HG02610 (cell line): Measurements from ENCODE around the gene DUSP14.

Experiments used
- ATAC-seq: cut with Tn5 transposase; IDR thresholded peaks from one replicate; pipeline ENCODE4 v1.9.1; 2021; ENCODE audit warnings: mild to moderate bottlenecking, moderate library complexity; ENCODE audit not compliant: unreplicated experiment

DUSP14 gene

DNA sequence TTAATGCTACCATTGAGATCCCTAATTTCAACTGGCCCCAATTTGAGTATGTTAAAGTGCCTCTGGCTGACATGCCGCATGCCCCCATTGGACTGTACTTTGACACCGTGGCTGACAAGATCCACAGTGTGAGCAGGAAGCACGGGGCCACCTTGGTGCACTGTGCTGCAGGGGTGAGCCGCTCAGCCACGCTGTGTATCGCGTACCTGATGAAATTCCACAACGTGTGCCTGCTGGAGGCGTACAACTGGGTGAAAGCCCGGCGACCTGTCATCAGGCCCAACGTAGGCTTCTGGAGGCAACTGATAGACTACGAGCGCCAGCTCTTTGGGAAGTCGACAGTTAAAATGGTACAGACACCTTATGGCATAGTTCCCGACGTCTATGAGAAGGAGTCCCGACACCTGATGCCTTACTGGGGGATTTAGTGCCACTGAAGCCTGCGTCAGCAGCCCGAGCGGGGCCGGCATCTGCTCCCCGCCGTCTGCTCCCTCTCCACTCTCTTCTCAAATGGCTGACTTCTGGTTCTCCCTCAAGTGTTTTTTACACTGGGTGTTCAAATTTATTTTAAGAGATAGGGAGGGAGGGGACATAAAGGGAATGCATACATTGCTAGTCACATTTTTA, 22.9 kb downstream of the DUSP14 start:
- ATAC-seq, result no peak

DNA sequence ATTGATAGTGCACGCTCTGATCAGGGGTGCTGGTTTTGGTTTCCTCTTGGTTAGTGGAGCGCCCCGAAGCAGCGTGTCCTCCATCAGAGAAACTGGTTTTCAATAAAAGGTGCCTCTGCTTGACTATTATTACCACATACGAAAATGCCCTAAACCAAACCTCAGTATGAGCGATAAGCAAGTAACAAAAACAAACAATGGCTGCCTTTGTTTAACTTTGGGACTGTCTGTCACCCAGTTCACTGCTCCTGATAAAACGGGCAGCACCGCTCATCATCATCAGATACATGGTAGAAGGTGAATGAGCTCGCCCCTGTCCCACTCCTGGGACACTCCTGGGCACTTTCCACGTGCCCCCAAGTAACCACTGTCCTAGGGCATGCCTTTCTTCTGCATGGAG, 24.0 kb downstream of the DUSP14 start:
- no peak for ATAC-seq

DNA sequence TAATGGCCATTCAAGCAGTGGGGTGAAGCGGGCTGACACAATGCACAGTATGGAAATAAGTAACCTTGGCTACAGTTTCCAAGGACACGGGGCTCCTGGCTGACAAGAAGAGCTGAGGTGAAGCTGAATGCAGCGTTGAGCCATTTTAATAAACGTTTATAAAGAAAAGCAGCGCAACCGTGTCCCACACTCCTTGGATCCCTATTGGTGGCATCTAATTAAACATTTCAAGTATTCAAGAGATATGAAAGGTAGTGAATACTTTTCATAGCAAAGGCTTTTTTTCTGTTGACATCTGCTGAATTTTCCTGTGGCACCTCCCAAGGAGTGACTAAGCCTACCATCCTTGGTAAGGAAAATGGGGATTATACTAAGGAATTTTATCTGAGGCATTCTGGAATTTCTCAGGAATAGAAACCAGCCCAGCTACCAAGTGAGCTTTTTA, 26.5 kb downstream of the DUSP14 start:
- no peak for ATAC-seq

DNA sequence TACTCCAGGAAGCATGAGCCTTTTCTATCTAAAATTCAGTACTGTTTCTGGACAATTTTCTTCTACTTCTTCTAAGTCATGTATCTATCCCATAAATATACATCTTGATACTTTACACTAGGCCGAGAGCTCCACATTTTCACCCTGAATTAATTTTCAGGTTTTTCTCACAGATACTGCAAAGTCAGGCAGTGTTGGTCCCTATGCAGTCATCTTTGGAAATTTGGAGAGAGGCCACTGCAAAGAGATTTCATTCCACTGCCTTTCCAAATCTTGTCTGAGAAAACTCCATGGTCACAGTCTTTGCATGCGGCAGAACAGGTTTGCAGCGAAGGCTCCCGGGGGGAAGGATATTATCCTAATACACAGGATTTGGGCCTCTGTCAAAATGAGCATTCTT, 28.2 kb downstream of the DUSP14 start:
- ATAC-seq, result no peak

DNA sequence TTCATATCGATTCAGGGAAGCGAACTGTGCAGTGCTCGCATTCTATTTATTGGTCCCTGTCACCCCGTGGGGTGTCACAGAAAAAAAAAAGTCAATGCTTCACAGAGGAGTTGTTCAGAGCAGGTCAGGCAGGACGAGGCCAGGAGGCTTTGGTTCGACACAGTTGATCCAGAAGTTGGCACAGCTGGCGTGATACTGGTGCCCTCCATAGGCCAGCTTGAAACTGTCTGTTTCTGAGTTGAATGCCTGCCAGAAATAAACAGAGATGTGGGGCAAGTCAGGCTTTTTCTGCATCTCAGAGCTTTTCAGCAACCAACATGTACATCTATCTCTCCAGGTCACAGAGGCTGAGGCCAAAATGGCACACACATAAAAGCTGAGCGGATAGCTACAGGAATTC, 29.1 kb downstream of the DUSP14 start:
- no peak for ATAC-seq

DNA sequence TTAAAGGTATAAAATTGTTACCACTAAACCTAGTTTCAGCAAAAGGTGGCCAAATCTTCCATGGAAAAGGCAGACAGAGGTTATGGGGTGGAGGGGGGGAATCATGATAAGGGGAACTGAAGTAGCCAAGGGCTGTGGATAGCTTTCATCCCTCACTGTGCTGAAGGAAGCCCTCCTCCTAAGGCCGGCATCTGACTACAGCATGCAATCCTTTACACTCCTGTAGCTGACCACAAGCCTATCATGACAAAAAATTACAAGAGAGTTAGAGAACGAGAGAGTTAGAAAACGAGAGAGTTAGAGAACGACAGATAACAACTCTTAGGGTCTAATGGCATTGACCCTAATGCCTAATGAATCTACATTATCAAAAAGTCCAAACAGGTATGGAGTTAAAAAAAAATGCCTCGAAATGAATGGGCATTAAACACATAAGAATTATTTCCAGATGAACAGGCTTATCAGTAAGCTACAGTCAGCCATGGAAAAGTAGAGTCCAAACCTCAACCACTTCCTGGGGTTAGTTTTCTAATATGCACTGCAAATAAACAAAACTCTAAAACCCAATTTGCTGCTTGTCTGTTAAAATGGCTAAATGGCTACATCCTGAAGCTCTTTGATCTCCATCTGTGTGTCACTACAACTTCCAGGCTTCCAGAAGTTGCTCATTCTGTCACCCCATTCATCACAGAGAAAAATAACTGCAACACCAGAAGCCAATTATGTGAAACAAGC, 29.7 kb downstream of the DUSP14 start:
- no peak for ATAC-seq

DNA sequence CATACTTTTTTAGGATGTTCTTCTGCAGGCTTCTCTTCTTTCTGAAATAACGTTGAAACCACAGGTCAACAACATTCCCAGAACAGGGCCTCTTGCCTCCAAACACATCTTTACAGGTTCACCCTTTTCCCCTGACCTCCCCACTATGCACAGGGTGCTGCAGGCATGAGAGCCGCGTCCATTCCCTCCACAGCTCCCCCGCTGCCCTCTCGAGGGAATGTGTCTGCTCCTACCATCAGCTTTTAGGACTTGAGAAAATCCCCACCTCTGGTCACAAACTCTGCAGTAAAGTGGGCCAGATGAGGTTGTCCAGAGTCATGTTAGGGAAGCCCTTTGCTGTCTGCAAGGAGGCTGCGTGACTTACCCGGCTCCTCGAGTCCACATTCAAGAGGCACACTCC, 30.5 kb downstream of the DUSP14 start:
- no peak for ATAC-seq

DNA sequence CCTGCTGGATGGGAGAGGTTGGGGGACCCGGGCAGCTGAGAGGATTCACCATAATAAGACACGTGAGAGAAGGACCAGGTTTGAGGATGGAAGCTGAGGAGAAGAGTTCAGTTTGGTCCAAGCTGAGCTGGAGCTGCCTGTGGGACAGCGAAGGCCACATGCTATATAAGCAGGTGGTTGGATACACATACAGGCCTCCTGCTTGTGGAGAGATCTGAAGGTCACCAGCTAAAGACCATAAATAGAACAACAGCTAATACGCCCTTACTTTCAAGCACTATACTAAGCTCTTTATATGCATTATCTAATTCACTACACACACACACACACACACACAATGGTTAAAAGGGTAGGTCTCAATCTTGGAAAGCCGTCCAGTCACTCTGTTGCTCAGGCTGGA, 32.1 kb downstream of the DUSP14 start:
- ATAC-seq, result no peak

DNA sequence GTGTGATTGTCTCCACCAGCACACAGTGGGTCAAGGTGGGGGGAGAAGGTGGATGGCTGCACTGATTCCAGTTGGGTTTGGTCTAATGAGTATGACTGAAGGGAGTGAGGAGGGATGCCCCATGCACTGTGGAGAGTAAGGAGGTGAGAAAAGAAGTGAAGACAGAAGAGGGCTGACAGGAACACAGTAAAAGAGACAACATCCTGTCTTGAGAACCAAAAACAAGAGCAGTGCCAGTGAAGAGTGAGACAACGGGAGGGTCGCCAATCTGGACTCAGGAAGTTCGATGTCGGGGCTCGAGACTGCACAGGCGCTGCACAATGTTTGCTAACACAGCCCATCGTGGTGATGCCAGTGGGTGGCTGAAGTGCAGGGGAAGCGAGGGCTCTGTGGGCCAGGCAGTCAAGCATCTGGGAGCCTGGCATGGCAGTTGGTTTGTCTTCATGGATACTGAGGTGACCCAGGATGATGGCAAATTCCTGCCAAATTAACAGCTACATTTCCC, 34.1 kb downstream of the DUSP14 start:
- no peak for ATAC-seq

DNA sequence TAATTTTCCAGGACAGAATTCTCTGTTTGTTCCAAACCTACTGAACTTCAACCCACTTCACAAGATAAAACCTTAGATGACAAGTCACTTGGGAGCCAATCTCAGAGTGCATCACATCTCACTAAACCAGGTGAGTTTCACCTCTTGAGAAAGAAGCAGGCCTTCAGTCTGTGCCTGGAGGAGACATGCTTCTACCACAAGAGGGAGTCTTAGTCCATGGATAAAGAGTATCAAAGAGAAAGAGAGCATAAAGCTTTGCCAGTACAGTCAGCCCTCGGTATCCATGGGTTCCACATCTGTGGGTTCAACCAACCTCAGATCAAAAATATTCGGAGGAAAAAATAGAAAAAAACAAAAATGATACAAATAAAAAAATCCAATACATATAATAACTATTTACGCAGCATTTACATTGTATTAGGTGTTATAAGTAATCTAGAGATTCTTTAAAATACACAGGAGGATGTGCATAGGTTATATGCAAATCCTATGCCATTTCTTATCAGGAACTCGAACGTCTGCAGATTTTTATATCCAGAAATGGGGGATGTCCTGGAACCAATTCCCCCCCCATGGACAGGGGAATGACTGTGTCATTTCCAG, 37.7 kb downstream of the DUSP14 start:
- ATAC-seq, result no peak

DNA sequence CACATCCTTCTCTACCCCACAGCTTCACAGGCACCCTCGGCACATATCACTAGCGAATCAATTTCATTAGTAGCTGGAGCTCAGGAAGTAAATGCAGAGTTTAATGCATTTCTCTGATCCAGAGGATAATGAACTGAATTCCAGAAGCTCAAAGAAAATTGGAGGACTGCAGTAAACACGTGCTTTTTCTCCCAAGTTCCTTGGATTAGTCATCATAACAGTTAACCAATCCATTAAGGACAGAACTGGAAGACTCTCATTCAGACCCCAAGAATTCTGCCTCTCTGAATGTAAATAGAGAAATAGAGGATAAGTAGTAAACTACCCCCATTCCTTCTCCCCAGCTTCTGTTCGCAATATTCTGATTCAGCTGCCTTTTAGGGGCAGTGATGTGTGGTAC, 40.7 kb downstream of the DUSP14 start:
- no peak for ATAC-seq

DNA sequence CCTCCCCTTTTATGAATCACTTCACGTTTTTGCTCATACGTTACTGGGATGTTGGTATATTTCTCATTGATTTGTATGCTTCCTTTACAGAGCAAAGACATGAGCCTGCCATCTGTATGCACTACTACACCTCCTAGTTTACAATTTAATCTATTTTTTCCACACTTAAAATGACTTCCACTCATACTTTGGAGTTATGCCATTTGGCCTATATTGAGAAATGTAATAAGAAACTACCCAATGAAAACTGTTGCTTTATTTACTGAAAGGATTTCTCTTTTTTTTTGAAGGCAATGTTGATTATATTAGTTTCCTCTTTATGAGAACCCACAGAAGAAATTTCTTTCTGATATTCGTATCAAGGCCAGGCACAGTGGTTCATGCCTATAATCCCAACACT, 43.1 kb downstream of the DUSP14 start:
- ATAC-seq, result no peak

DNA sequence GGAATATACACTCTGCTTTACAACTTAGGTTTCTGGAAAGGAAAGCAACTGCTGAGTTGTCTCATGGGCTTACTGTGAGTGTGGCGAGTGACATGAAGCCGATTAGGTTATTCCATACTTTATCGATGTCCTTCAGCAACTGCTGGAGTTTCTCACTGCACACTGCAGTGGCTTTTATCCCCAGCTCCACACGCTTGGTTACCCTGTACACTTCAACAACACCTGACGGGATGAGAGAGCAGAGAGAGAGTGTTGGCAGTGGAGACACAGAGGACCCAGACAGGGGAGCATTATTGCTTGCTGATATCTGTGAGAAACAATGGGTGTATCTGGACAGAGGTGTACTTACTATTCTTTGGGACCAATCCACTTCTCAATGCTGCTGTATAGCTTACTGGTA, 46.2 kb downstream of the DUSP14 start:
- no peak for ATAC-seq

DNA sequence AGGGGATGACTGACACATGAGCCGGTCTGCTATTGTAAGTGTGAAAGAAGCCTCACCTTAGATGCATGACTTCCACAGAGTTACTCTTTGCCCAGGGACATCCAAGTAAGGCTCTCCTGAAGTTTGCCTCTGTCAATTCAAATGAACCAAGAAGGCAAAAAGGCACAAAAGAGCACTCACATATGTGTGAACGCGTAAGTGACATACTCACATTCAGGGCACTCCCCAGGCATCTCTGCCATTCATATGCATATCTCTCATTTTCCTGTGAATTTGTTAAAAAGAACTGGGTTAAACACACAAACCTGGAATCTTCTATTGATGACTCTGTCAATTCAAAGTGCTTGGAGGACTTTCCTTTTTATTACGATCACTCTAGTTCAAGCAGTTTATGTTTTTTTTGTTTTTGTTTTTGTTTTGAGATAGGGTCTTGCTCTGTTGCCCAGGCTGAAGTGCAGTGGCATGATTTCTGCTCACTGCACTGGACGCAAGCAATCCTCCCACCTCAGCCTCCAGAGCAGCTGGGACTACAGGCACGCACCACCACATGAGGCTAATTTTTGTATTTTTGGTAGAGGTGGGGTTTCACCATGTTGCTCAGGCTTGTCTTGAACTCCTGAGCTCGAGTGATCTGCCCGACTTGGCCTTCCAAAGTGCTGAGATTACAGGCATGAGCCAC, 49.4 kb downstream of the DUSP14 start:
- ATAC-seq, result no peak

DNA sequence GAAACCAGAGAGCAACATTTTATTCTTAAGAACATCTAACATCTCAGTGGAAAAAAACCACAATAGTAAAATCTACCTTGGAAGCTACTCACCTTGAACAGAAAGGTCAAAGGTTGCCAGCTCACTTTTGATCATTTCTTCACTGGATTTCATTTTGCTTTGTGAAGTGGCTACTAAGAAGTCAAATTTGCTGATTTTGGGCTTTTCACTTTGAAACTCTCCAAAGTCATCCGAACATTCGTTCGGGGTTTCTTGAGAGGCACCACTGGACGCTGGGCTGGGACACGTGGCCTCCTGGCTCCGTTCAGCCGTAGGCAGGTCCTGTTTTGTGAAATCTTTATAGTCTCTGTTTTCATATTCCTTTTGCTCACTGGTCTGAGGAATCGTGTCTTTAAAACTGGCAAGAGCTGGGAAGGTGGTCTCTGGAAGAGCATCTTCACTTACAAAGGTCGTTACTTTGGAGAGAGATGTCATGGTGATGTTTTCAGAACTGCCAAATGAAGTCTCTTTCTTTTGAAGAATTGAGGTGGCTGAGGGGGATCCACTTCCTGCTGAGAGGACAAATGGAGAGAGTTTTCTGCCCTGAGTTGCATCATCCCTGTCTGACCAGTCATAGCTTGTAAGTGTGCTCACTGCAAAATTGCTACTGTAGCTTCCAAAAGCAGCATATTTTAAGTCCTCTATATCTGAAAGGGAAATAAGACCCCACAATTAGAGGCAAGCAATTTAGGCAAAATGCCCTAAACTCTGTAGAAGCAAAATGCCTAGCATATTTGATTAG, 52.4 kb downstream of the DUSP14 start:
- no peak for ATAC-seq

DNA sequence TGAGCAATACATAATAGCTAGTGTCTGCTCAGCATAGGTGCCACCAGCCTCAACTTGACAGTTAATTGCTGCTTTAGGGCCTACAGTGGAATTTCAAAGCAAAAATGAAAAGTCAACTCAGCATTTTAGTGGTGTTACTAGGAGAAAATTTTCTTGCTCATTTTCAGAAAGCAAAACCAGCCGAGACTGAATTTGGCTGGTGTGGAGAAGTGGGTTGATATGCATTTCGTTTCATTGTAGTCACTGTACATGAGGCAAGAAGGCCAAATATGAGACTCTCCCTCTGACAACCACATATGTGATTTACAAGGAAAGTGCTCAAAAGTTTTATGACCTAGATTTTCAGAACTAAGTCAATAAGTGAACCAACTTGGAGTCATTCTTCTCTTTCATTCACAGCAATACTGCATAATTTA, 54.0 kb downstream of the DUSP14 start:
- ATAC-seq, result no peak

DNA sequence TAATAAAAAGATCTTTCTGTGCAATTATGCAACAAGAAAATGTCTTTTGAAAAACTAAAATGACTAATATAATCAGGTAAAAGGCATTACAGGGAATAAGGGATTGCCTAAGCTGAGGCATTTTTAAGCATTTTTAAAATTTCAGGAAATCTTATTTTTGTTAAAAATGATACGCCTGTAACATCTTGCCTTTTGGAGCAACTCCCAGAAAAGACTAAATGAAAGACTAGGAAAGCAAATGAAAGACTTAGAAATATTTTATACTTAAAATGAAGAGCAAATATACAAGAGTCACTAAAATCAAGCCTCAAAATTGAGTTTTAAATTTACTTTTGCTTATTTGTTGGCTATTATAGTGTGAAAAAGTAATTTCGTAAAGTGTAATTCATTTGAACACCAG, 55.8 kb downstream of the DUSP14 start:
- ATAC-seq, result no peak

DNA sequence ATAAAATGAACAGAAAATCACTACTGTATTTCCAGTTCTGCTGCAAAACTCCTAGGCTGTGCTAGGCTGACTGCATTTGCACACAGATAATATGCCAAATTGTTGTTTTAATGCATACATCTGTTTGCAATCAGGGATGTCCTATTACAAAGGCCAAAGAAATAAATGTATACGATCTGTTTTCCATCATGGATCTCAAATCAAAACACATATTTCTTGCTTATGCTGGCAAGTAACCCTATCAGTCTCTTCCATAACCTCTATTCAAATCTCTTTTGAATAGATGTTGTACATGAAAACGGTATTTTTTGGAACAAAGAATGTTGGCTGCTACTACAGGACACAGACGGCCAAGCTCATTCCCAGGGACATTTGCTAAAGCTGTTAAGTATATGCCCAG, 56.6 kb downstream of the DUSP14 start:
- ATAC-seq, result no peak

DNA sequence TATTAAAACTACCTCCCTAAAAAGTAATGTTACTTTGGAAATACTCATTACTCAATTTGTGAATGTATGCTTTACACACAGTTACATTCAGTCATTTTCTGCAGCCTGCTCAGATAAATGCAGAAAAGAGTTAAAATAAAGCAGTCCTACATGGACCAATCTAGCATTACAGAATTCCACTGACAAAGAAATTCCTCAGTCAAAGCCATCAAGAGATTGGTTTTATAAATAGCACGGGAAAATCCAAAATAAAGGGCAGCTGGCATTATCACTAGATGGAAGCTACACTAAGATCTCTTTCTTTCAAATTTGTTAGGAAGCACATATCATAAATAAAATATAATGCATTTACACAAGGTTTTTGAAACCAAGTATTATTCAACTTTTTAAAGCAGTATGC, 58.3 kb downstream of the DUSP14 start:
- no peak for ATAC-seq

DNA sequence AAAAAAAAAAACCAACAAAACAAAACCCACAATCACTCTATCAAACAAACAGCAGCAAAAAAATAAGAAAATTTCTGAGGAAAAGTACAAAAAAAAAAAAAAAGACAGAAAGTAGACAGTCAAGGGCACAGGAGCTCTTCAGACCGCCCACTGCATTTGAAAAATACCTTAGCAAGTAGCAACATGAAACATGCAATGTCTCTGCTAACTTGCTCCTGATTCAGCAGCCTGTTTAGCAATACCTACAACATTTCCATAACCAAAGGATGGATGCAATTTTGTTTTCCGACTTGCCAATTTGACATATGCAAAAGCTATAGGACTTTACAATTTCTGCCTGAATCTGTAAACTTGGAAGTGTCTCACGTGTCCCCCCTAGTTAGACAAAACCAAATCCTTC, 62.1 kb downstream of the DUSP14 start:
- no peak for ATAC-seq

DNA sequence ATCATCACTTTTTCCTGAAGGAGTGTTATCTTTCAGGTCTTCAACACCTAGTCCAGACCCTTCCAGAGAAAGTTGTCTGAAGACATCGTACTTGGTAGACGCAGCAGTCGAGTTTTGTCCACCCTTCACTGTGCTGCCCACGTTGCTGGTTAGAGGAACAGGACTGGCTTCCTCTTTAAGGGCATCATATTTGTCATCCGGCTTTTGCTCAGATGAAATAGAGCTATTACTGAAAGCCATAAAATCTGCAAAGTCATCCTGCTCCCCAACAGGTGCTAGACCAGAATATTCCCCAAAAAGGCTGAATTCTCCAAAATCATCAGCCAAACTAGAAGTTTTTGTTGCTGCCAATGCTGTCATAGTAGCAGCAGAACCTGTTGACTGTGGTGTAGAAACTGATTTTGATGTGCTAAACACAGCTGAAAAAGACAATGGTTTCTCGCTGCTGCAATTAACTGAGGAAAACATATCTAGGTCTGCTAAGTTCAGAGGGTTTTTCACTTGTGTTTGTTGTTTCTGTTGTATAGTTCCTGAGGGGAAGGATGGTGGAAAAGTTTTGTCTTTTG, 63.8 kb downstream of the DUSP14 start:
- no peak for ATAC-seq
